GM18519 (cell line): Measurements from ENCODE around the gene OGFOD3.
"Not testable (repeated sequence)": the region's sequence is repeated elsewhere in the genome, so short reads cannot be mapped to it uniquely, and the experiment has no call there.

Experiments
- ATAC-seq: cut with Tn5 transposase; IDR thresholded peaks from one replicate; pipeline ENCODE4 v1.9.1; 2021; ENCODE audit warnings: mild to moderate bottlenecking, moderate library complexity; ENCODE audit not compliant: unreplicated experiment, low FRiP score

OGFOD3 gene

GRCh38 chr17:82377924-82378740 lies 40.3 kb downstream of the OGFOD3 start:
- ATAC-seq, result no peak

GRCh38 chr17:82377294-82377693 lies 41.1 kb downstream of the OGFOD3 start:
- ATAC-seq, result not testable (repeated sequence)

GRCh38 chr17:82376042-82376730 lies 42.2 kb downstream of the OGFOD3 start:
- no peak for ATAC-seq

GRCh38 chr17:82375359-82376041 lies 42.9 kb downstream of the OGFOD3 start:
- no peak for ATAC-seq

- no peak for ATAC-seq
Observed at GRCh38 chr17:82374626-82375331, 43.6 kb downstream of the OGFOD3 start.

GRCh38 chr17:82373731-82374625 lies 44.4 kb downstream of the OGFOD3 start:
- no peak for ATAC-seq

- not testable (repeated sequence) for ATAC-seq
Observed at GRCh38 chr17:82373072-82373452, 45.3 kb downstream of the OGFOD3 start.

GRCh38 chr17:82372249-82373071 lies 45.9 kb downstream of the OGFOD3 start:
- ATAC-seq, result no peak

GRCh38 chr17:82371333-82372248 lies 46.8 kb downstream of the OGFOD3 start, which contains the start of gene UTS2R:
UTS2R (plus strand) TSS chr17:82371765; CDS start chr17:82374325, 2,560 bp downstream.
- no peak for ATAC-seq

GRCh38 chr17:82370471-82371332 lies 47.7 kb downstream of the OGFOD3 start:
- no peak for ATAC-seq

GRCh38 chr17:82369211-82369610 lies 49.2 kb downstream of the OGFOD3 start:
- no peak for ATAC-seq

- ATAC-seq, result no peak
Observed at GRCh38 chr17:82367724-82368524, 50.5 kb downstream of the OGFOD3 start.

- no peak for ATAC-seq
Observed at GRCh38 chr17:82366749-82367148, 51.6 kb downstream of the OGFOD3 start.

- no peak for ATAC-seq
Observed at GRCh38 chr17:82365606-82366295, 52.6 kb downstream of the OGFOD3 start.

- no peak for ATAC-seq
Observed at GRCh38 chr17:82361885-82362633, 56.3 kb downstream of the OGFOD3 start.
